IPS-18a (cell line): Measurements from ENCODE around the gene HOXB6.
A peak's percentile ranks its signal among the peaks of the same experiment; 100 is the strongest.

Experiments
- H3K27ac ChIP-seq: one replicate; pipeline ENCODE4 v1.5.1; 2013; ENCODE audit warnings: low read length
- H3K27me3 ChIP-seq: one replicate; pipeline ENCODE4 v1.6.1; 2013; ENCODE audit warnings: mild to moderate bottlenecking, low read length; ENCODE audit not compliant: control insufficient read depth, insufficient read depth
- H3K36me3 ChIP-seq: one replicate; pipeline ENCODE4 v1.6.1; 2013; ENCODE audit warnings: low read depth, low read length; ENCODE audit not compliant: control insufficient read depth
- H3K4me1 ChIP-seq: one replicate; pipeline ENCODE4 v1.6.1; 2013; ENCODE audit warnings: low read depth, low read length; ENCODE audit not compliant: control insufficient read depth
- H3K4me3 ChIP-seq: one replicate; pipeline ENCODE4 v1.5.1; 2013; ENCODE audit warnings: low read length
- H3K9ac ChIP-seq: one replicate; pipeline ENCODE4 v1.6.1; 2013; ENCODE audit warnings: mild to moderate bottlenecking, low read length, moderate library complexity
- H3K9me3 ChIP-seq: one replicate; pipeline ENCODE4 v1.6.1; 2013; ENCODE audit warnings: low read depth, low read length; ENCODE audit not compliant: control insufficient read depth

The HOXB6 gene

GRCh38 chr17:48616717-48617470 lies 12.1 kb upstream of the HOXB6 start:
- Histone ChIP-seq H3K9ac (no peak overlapping the region), H3K27me3 (peaks cover 100% of the 10 kb centered on the region), H3K9me3 (no peaks in the 10 kb centered on the region), H3K4me3 (no peak overlapping the region), H3K27ac (no peak overlapping the region), H3K36me3 (no peaks in the 10 kb centered on the region), H3K4me1 (no peaks in the 10 kb centered on the region)

- peaks cover 100% of the 10 kb centered on the region for H3K27me3 ChIP-seq
Measured at GRCh38 chr17:48615963-48616716, 11.4 kb upstream of the HOXB6 start.

GRCh38 chr17:48615047-48615962 lies 10.5 kb upstream of the HOXB6 start, which contains the start of gene HOXB8:
Gene HOXB8 (minus strand): TSS chr17:48615292. CDS start chr17:48614704, 588 bp downstream.
- Histone ChIP-seq H3K4me3 (no peak within 1 kb of the TSS), H3K4me1 (peaks cover 3% of the 10 kb centered on the region), H3K27me3 (peaks cover 100% of the 10 kb centered on the region), H3K27ac (no peak within 1 kb of the TSS), H3K9ac (no peak within 1 kb of the TSS), H3K9me3 (no peaks in the 10 kb centered on the region), H3K36me3 (no peaks in the 10 kb centered on the region)

More at GRCh38 chr17:48615963-48616716, 11.4 kb upstream of the HOXB6 start:
- Histone ChIP-seq H3K9me3 (no peaks in the 10 kb centered on the region), H3K27ac (no peak overlapping the region), H3K4me1 (no peaks in the 10 kb centered on the region), H3K36me3 (no peaks in the 10 kb centered on the region), H3K4me3 (no peak overlapping the region), H3K9ac (no peak overlapping the region)

- Histone ChIP-seq H3K9ac (no peak overlapping the region), H3K9me3 (no peaks in the 10 kb centered on the region), H3K4me1 (peaks cover 3% of the 10 kb centered on the region), H3K36me3 (no peaks in the 10 kb centered on the region), H3K27me3 (peaks cover 100% of the 10 kb centered on the region), H3K27ac (no peak overlapping the region), H3K4me3 (no peak overlapping the region)
Measured at GRCh38 chr17:48613862-48614694, 9.3 kb upstream of the HOXB6 start.

GRCh38 chr17:48612854-48613691 lies 8.3 kb upstream of the HOXB6 start:
- H3K9ac ChIP-seq = no peak overlapping the region
- H3K4me3 ChIP-seq = peak overlapping the region; percentile 14
- peaks cover 3% of the 10 kb centered on the region for H3K4me1 ChIP-seq
- H3K36me3 ChIP-seq = no peaks in the 10 kb centered on the region
- peaks cover 100% of the 10 kb centered on the region for H3K27me3 ChIP-seq
- H3K9me3 ChIP-seq = no peaks in the 10 kb centered on the region
- H3K27ac ChIP-seq = no peak overlapping the region

GRCh38 chr17:48612456-48612853 lies 7.7 kb upstream of the HOXB6 start:
- no peak overlapping the region for H3K27ac ChIP-seq
- peaks cover 3% of the 10 kb centered on the region for H3K4me1 ChIP-seq
- peaks cover 100% of the 10 kb centered on the region for H3K27me3 ChIP-seq
- no peak overlapping the region for H3K9ac ChIP-seq
- H3K9me3 ChIP-seq = no peaks in the 10 kb centered on the region
- no peak overlapping the region for H3K4me3 ChIP-seq
- H3K36me3 ChIP-seq = no peaks in the 10 kb centered on the region

- Histone ChIP-seq H3K27me3 (peaks cover 100% of the 10 kb centered on the region), H3K4me3 (no peak overlapping the region), H3K9ac (no peak overlapping the region)
Measured at GRCh38 chr17:48611681-48612455, 7.1 kb upstream of the HOXB6 start.

GRCh38 chr17:48611213-48611612 lies 6.4 kb upstream of the HOXB6 start:
- peaks cover 100% of the 10 kb centered on the region for H3K27me3 ChIP-seq
- no peaks in the 10 kb centered on the region for H3K9me3 ChIP-seq
- H3K4me3 ChIP-seq = no peak overlapping the region
- no peak overlapping the region for H3K27ac ChIP-seq
- H3K36me3 ChIP-seq = no peaks in the 10 kb centered on the region
- H3K9ac ChIP-seq = no peak overlapping the region
- peaks cover 3% of the 10 kb centered on the region for H3K4me1 ChIP-seq

More at GRCh38 chr17:48611681-48612455, 7.1 kb upstream of the HOXB6 start:
- no peaks in the 10 kb centered on the region for H3K9me3 ChIP-seq
- no peaks in the 10 kb centered on the region for H3K36me3 ChIP-seq
- no peak overlapping the region for H3K27ac ChIP-seq
- peaks cover 3% of the 10 kb centered on the region for H3K4me1 ChIP-seq

GRCh38 chr17:48610282-48611211 lies 5.8 kb upstream of the HOXB6 start, which contains the start of gene HOXB7:
Gene HOXB7 (minus strand): TSS chr17:48611017. CDS start chr17:48610918, 99 bp downstream.
- Histone ChIP-seq H3K27me3 (peaks cover 100% of the 10 kb centered on the region), H3K36me3 (no peaks in the 10 kb centered on the region), H3K4me1 (peaks cover 3% of the 10 kb centered on the region), H3K4me3 (peak within 1 kb of the TSS; percentile 30), H3K27ac (no peak within 1 kb of the TSS), H3K9me3 (no peaks in the 10 kb centered on the region), H3K9ac (no peak within 1 kb of the TSS)
